Measurements from ENCODE around the gene ARHGAP42.

The ARHGAP42 gene

GRCh38 chr11:100875521-100875869, 188.4 kb downstream of the ARHGAP42 start:
- no peaks in the 10 kb centered on the region for H3K79me2 ChIP-seq (ENCODE audit: insufficient read depth, low read length)
- no peaks in the 10 kb centered on the region for H3K9me3 ChIP-seq (ENCODE audit: insufficient read depth, low read length)
- H3K4me2 ChIP-seq (ENCODE audit: low read depth, low read length, poor library complexity, severe bottlenecking), result no peak overlapping the region
- no peak overlapping the region for H3K9ac ChIP-seq (ENCODE audit: low read length)
- no peaks in the 10 kb centered on the region for H4K20me1 ChIP-seq (ENCODE audit: low read depth, low read length)
- no peak overlapping the region for H2AFZ ChIP-seq (ENCODE audit: low read depth, low read length, severe bottlenecking)
- H3K27ac ChIP-seq (ENCODE audit: low read depth, low read length), result no peak overlapping the region
- no peaks in the 10 kb centered on the region for H3K36me3 ChIP-seq (ENCODE audit: low read length)
- no peaks in the 10 kb centered on the region for H3F3A ChIP-seq (ENCODE audit: insufficient read depth)
- TF ChIP-seq EZH2phosphoT487 (conservative IDR thresholded peaks at IDR 0.05; ENCODE audit: low read length) (no peak), CTCF (IDR thresholded peaks at IDR 0.05; ENCODE audit: insufficient read depth, low read length, poor library complexity, severe bottlenecking) (no peak)
- H3K9me2 ChIP-seq (replicated peaks; ENCODE audit: insufficient read depth, low read length), result no peaks in the 10 kb centered on the region
- H3K4me3 ChIP-seq (ENCODE audit: insufficient read depth, low read length, poor library complexity, severe bottlenecking), result no peak overlapping the region
- no peaks in the 10 kb centered on the region for H3K27me3 ChIP-seq (ENCODE audit: low read length)

GRCh38 chr11:100876815-100877520, 189.9 kb downstream of the ARHGAP42 start:
- H4K20me1 ChIP-seq (ENCODE audit: low read depth, low read length), result no peaks in the 10 kb centered on the region
- no peak for TF ChIP-seq EZH2phosphoT487 (conservative IDR thresholded peaks at IDR 0.05; ENCODE audit: low read length)
- TF ChIP-seq CTCF (IDR thresholded peaks at IDR 0.05; ENCODE audit: insufficient read depth, low read length, poor library complexity, severe bottlenecking), result no peak
- H3K9me3 ChIP-seq (ENCODE audit: insufficient read depth, low read length), result no peaks in the 10 kb centered on the region
- no peak overlapping the region for H3K9ac ChIP-seq (ENCODE audit: low read length)
- no peak overlapping the region for H3K4me3 ChIP-seq (ENCODE audit: insufficient read depth, low read length, poor library complexity, severe bottlenecking)
- no peak overlapping the region for H2AFZ ChIP-seq (ENCODE audit: low read depth, low read length, severe bottlenecking)
- no peak overlapping the region for H3K27ac ChIP-seq (ENCODE audit: low read depth, low read length)
- no peaks in the 10 kb centered on the region for H3K36me3 ChIP-seq (ENCODE audit: low read length)
- no peaks in the 10 kb centered on the region for H3K27me3 ChIP-seq (ENCODE audit: low read length)
- no peaks in the 10 kb centered on the region for H3F3A ChIP-seq (ENCODE audit: insufficient read depth)
- no peak overlapping the region for H3K4me2 ChIP-seq (ENCODE audit: low read depth, low read length, poor library complexity, severe bottlenecking)
- no peaks in the 10 kb centered on the region for H3K79me2 ChIP-seq (ENCODE audit: insufficient read depth, low read length)
- H3K9me2 ChIP-seq (replicated peaks; ENCODE audit: insufficient read depth, low read length), result no peaks in the 10 kb centered on the region

- no peaks in the 10 kb centered on the region for H3K27me3 ChIP-seq (ENCODE audit: low read length)
These were observed 191.4 kb downstream of the ARHGAP42 start for GRCh38 chr11:100878474-100878873.

More at GRCh38 chr11:100878474-100878873, 191.4 kb downstream of the ARHGAP42 start:
- Histone ChIP-seq H3K9me2 (replicated peaks; ENCODE audit: insufficient read depth, low read length) (no peaks in the 10 kb centered on the region), H3K4me2 (ENCODE audit: low read depth, low read length, poor library complexity, severe bottlenecking) (no peak overlapping the region), H3K9ac (ENCODE audit: low read length) (no peak overlapping the region), H3K36me3 (ENCODE audit: low read length) (no peaks in the 10 kb centered on the region), H3K4me3 (ENCODE audit: insufficient read depth, low read length, poor library complexity, severe bottlenecking) (no peak overlapping the region), H3K27ac (ENCODE audit: low read depth, low read length) (no peak overlapping the region), H2AFZ (ENCODE audit: low read depth, low read length, severe bottlenecking) (no peak overlapping the region), H3K9me3 (ENCODE audit: insufficient read depth, low read length) (no peaks in the 10 kb centered on the region), H3K79me2 (ENCODE audit: insufficient read depth, low read length) (no peaks in the 10 kb centered on the region), H4K20me1 (ENCODE audit: low read depth, low read length) (no peaks in the 10 kb centered on the region), H3F3A (ENCODE audit: insufficient read depth) (no peaks in the 10 kb centered on the region)
- no peak for TF ChIP-seq EZH2phosphoT487 (conservative IDR thresholded peaks at IDR 0.05; ENCODE audit: low read length)
- no peak for TF ChIP-seq CTCF (IDR thresholded peaks at IDR 0.05; ENCODE audit: insufficient read depth, low read length, poor library complexity, severe bottlenecking)

Measured in SU-DHL-6 (cell line).